Right lobe of liver (tissue), 4 donors: ENCODE data around the gene ELMO1.

Source experiments
- CTCF ChIP-seq, 4 donors: fragments of 200-600 bp in 3 of 4; fragments of 450-650 bp in 1 of 4; IDR thresholded peaks; one replicate each; pipeline versions ENCODE4 v1.5.1 to v1.8.0; 2016 to 2022; ENCODE audit warnings: antibody characterized with exemption in 4 of 4, mild to moderate bottlenecking in 2 of 4
- POLR2A ChIP-seq: fragments of 450-650 bp; IDR thresholded peaks from one replicate; pipeline ENCODE4 v1.6.1; 2017; ENCODE audit warnings: antibody characterized with exemption, mild to moderate bottlenecking
- donor health status: DM: no; HTN: no; CAD: no.
- donor health status: DM: no; HTN: no; CAD: no.
- donor health status: DM: no; HTN: yes; CAD: no.

GRCh38 chr7:37061849-37062559 is 386.7 kb downstream of the ELMO1 start:
- no peak for TF ChIP-seq POLR2A
- no peak for TF ChIP-seq CTCF (IDR thresholded peaks at IDR 0.05)
